HG03025 (cell line): ENCODE data around the gene ATG2B.

Source experiments
- ATAC-seq: cut with Tn5 transposase; IDR thresholded peaks from one replicate; pipeline ENCODE4 v1.9.1; 2021; ENCODE audit warnings: mild to moderate bottlenecking, moderate library complexity; ENCODE audit not compliant: unreplicated experiment, low FRiP score

Gene ATG2B

GRCh38 chr14:96275177-96276112, 87.7 kb downstream of the ATG2B start:
- no peak for ATAC-seq

- ATAC-seq, result no peak
These were observed 88.6 kb downstream of the ATG2B start for GRCh38 chr14:96274543-96274942.

- no peak for ATAC-seq
These were observed 89.0 kb downstream of the ATG2B start for GRCh38 chr14:96274122-96274521.

- no peak for ATAC-seq
These were observed 89.5 kb downstream of the ATG2B start for GRCh38 chr14:96273629-96274028.

GRCh38 chr14:96272777-96273473, 90.2 kb downstream of the ATG2B start:
- no peak for ATAC-seq

- no peak for ATAC-seq
These were observed 91.7 kb downstream of the ATG2B start for GRCh38 chr14:96271421-96271762.

GRCh38 chr14:96270565-96271420, 92.3 kb downstream of the ATG2B start:
- no peak for ATAC-seq

GRCh38 chr14:96269359-96269710, 93.8 kb downstream of the ATG2B start:
- no peak for ATAC-seq

GRCh38 chr14:96268431-96269358, 94.4 kb downstream of the ATG2B start:
- ATAC-seq, result no peak

- ATAC-seq, result no peak
These were observed 95.2 kb downstream of the ATG2B start for GRCh38 chr14:96267916-96268315.

- no peak for ATAC-seq
These were observed 95.8 kb downstream of the ATG2B start for GRCh38 chr14:96267336-96267735.

- no peak for ATAC-seq
These were observed 97.6 kb downstream of the ATG2B start for GRCh38 chr14:96265383-96266095.

GRCh38 chr14:96264853-96265252, 98.3 kb downstream of the ATG2B start:
- no peak for ATAC-seq

- ATAC-seq, result no peak
These were observed 99.0 kb downstream of the ATG2B start for GRCh38 chr14:96264200-96264553.

GRCh38 chr14:96263347-96264199, 99.6 kb downstream of the ATG2B start:
- ATAC-seq, result no peak

- ATAC-seq, result no peak
These were observed 101.1 kb downstream of the ATG2B start for GRCh38 chr14:96261772-96262655.

GRCh38 chr14:96261053-96261452, 102.1 kb downstream of the ATG2B start:
- no peak for ATAC-seq
